ENCODE data around the gene BRSK2.

DNA sequence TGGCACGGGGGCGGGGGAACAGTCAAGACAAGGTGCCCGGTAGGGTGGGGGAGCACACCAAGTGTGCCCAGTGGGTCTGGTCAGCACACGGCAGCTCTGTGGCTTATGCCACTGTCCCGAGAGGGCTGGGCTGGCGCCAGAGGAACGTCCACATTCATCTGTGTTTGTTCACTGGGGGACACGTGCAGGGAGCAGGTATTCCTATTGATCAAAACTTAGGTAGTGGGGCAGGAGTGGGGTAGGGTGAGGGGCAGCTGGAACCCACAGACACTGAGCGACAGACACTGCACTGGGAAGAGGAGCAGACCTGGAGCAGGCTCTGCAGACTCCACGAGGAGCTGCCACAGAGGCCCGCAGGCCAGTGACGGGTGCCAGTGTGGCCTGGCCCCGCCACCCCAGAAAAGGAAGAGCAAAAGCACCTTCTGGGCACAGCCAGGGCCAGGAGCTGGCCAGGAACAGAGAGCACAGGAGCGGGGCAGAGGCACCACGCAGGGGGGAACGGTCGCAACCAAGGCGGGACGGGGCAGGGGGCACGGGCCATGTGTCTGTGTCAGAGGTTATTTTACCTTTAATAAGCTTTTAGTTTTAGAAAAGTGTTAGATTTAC lies 98.9 kb downstream of the BRSK2 start:
- TF ChIP-seq, protein P1, sequence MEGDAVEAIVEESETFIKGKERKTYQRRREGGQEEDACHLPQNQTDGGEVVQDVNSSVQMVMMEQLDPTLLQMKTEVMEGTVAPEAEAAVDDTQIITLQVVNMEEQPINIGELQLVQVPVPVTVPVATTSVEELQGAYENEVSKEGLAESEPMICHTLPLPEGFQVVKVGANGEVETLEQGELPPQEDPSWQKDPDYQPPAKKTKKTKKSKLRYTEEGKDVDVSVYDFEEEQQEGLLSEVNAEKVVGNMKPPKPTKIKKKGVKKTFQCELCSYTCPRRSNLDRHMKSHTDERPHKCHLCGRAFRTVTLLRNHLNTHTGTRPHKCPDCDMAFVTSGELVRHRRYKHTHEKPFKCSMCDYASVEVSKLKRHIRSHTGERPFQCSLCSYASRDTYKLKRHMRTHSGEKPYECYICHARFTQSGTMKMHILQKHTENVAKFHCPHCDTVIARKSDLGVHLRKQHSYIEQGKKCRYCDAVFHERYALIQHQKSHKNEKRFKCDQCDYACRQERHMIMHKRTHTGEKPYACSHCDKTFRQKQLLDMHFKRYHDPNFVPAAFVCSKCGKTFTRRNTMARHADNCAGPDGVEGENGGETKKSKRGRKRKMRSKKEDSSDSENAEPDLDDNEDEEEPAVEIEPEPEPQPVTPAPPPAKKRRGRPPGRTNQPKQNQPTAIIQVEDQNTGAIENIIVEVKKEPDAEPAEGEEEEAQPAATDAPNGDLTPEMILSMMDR (conservative IDR thresholded peaks at IDR 0.05 in 1 of 2, IDR thresholded peaks at IDR 0.05 in 1 of 2; ENCODE audit: low read depth in 1 of 2, low read length in 2 of 2), result no peak
- no peak for TF ChIP-seq EZH2 (IDR thresholded peaks at IDR 0.05; ENCODE audit: low read length, missing control alignments)
